Activated T-helper 2 cell treated with anti-CD3 and anti-CD28 coated beads, Interferon-gamma antibody, Interleukin-2, Interleukin-4, amounts not matched to agents 10 μg/mL and 5 μg/mL and 100 μg/mL, durations not matched to agents 14 hours and 24 hours and 36 hours (primary cell): ENCODE results near the gene STK32B. TPM values are rescaled to one million over a fixed set of nuclear protein-coding genes. Genes with fewer than 3 reads are reported as not detected.
"Not testable (repeated sequence)": the region's sequence is repeated elsewhere in the genome, so short reads cannot be mapped to it uniquely, and the experiment has no call there.

Source experiments
- DNase-seq: peaks from one replicate; pipeline ENCODE4 v3.0.0; 2021; ENCODE audit warnings: low spot score
- H3K27ac Mint-ChIP-seq: one replicate; pipeline ENCODE4 v1.8.0; 2021; ENCODE audit warnings: mixed read lengths
- H3K27me3 Mint-ChIP-seq: one replicate; pipeline ENCODE4 v1.8.0; 2021; ENCODE audit warnings: low read depth, mixed read lengths
- H3K36me3 Mint-ChIP-seq: one replicate; pipeline ENCODE4 v1.8.0; 2021; ENCODE audit warnings: low read depth, mixed read lengths
- H3K4me1 Mint-ChIP-seq: one replicate; pipeline ENCODE4 v1.8.0; 2021; ENCODE audit warnings: low read depth, mixed read lengths
- H3K4me3 Mint-ChIP-seq: one replicate; pipeline ENCODE4 v1.8.0; 2021; ENCODE audit warnings: low read depth, mild to moderate bottlenecking, moderate library complexity, mixed read lengths
- H3K9me3 Mint-ChIP-seq: one replicate; pipeline ENCODE4 v1.8.0; 2021; ENCODE audit warnings: mixed read lengths
- intact Hi-C: fragments of 100-400 bp; cut with micrococcal nuclease; formaldehyde crosslinking; loops from one replicate; pipeline ENCODE4 v1.15.1; 2023
- total RNA-seq: library from RNA; stranded (reverse); gene quantifications from 2 replicates; pipeline ENCODE4 v1.2.3, GENCODE V29; 2022

The STK32B gene
- total RNA-seq, 1 donor from 2014 or later: not detected

- intact Hi-C loops: no loop called here
- no peak overlapping the region for H3K4me3 Mint-ChIP-seq
- no peaks in the 10 kb centered on the region for H3K4me1 Mint-ChIP-seq
- H3K9me3 Mint-ChIP-seq: peaks cover 4% of the 10 kb centered on the region
- DNase-seq: no peak
- H3K27ac Mint-ChIP-seq: no peak overlapping the region
- H3K27me3 Mint-ChIP-seq: no peaks in the 10 kb centered on the region
- no peaks in the 10 kb centered on the region for H3K36me3 Mint-ChIP-seq
Measured at GRCh38 chr4:5166377-5166776, 115.1 kb downstream of the STK32B start.

- Mint-ChIP-seq H3K9me3 (peaks cover 4% of the 10 kb centered on the region), H3K4me3 (no peak overlapping the region), H3K36me3 (no peaks in the 10 kb centered on the region), H3K4me1 (no peaks in the 10 kb centered on the region), H3K27me3 (no peaks in the 10 kb centered on the region), H3K27ac (no peak overlapping the region)
- intact Hi-C loops: no loop called here
- DNase-seq: no peak
Measured at GRCh38 chr4:5168891-5169290, 117.6 kb downstream of the STK32B start.

GRCh38 chr4:5175836-5176235 is 124.6 kb downstream of the STK32B start:
- H3K27me3 Mint-ChIP-seq, H3K36me3 Mint-ChIP-seq, H3K9me3 Mint-ChIP-seq, H3K27ac Mint-ChIP-seq, DNase-seq, H3K4me1 Mint-ChIP-seq, H3K4me3 Mint-ChIP-seq, intact Hi-C loops: not testable (repeated sequence)

GRCh38 chr4:5184606-5185005 is 133.3 kb downstream of the STK32B start:
- intact Hi-C loops: no loop called here
- DNase-seq: no peak
- no peaks in the 10 kb centered on the region for H3K4me1 Mint-ChIP-seq

GRCh38 chr4:5185551-5185950 is 134.3 kb downstream of the STK32B start:
- H3K27ac Mint-ChIP-seq: no peak overlapping the region
- H3K9me3 Mint-ChIP-seq: no peaks in the 10 kb centered on the region
- H3K4me1 Mint-ChIP-seq: no peaks in the 10 kb centered on the region
- no peaks in the 10 kb centered on the region for H3K36me3 Mint-ChIP-seq
- no peak overlapping the region for H3K4me3 Mint-ChIP-seq
- no peak for DNase-seq
- no peaks in the 10 kb centered on the region for H3K27me3 Mint-ChIP-seq
- intact Hi-C loops: no loop called here

More at GRCh38 chr4:5184606-5185005, 133.3 kb downstream of the STK32B start:
- H3K9me3 Mint-ChIP-seq: no peaks in the 10 kb centered on the region
- H3K4me3 Mint-ChIP-seq: no peak overlapping the region
- H3K36me3 Mint-ChIP-seq: no peaks in the 10 kb centered on the region
- no peak overlapping the region for H3K27ac Mint-ChIP-seq
- H3K27me3 Mint-ChIP-seq: no peaks in the 10 kb centered on the region

- intact Hi-C loops: no loop called here
- no peak for DNase-seq
- H3K27ac Mint-ChIP-seq: no peak overlapping the region
Measured at GRCh38 chr4:5186271-5187064, 135.2 kb downstream of the STK32B start.

GRCh38 chr4:5188130-5188529 is 136.8 kb downstream of the STK32B start:
- intact Hi-C loops: no loop called here
- H3K4me1 Mint-ChIP-seq: no peaks in the 10 kb centered on the region
- H3K27me3 Mint-ChIP-seq: no peaks in the 10 kb centered on the region

More at GRCh38 chr4:5186271-5187064, 135.2 kb downstream of the STK32B start:
- Mint-ChIP-seq H3K9me3 (no peaks in the 10 kb centered on the region), H3K4me3 (no peak overlapping the region), H3K36me3 (no peaks in the 10 kb centered on the region), H3K27me3 (no peaks in the 10 kb centered on the region), H3K4me1 (no peaks in the 10 kb centered on the region)

GRCh38 chr4:5191831-5192230 is 140.6 kb downstream of the STK32B start:
- Mint-ChIP-seq H3K4me1 (no peaks in the 10 kb centered on the region), H3K9me3 (no peaks in the 10 kb centered on the region), H3K27ac (no peak overlapping the region), H3K4me3 (no peak overlapping the region), H3K27me3 (no peaks in the 10 kb centered on the region), H3K36me3 (no peaks in the 10 kb centered on the region)
- intact Hi-C loops: no loop called here
- no peak for DNase-seq

More at GRCh38 chr4:5188130-5188529, 136.8 kb downstream of the STK32B start:
- H3K9me3 Mint-ChIP-seq: no peaks in the 10 kb centered on the region
- H3K36me3 Mint-ChIP-seq: no peaks in the 10 kb centered on the region
- no peak overlapping the region for H3K4me3 Mint-ChIP-seq
- no peak for DNase-seq
- H3K27ac Mint-ChIP-seq: no peak overlapping the region

- Mint-ChIP-seq H3K27ac (no peak overlapping the region), H3K36me3 (no peaks in the 10 kb centered on the region), H3K4me1 (no peaks in the 10 kb centered on the region), H3K9me3 (no peaks in the 10 kb centered on the region), H3K4me3 (no peak overlapping the region), H3K27me3 (no peaks in the 10 kb centered on the region)
- intact Hi-C loops: no loop called here
- no peak for DNase-seq
Measured at GRCh38 chr4:5192271-5192670, 141.0 kb downstream of the STK32B start.

- H3K4me3 Mint-ChIP-seq: no peak overlapping the region
- H3K9me3 Mint-ChIP-seq: no peaks in the 10 kb centered on the region
- no peaks in the 10 kb centered on the region for H3K27me3 Mint-ChIP-seq
- no peak for DNase-seq
- intact Hi-C loops: no loop called here
- no peak overlapping the region for H3K27ac Mint-ChIP-seq
- H3K4me1 Mint-ChIP-seq: no peaks in the 10 kb centered on the region
- H3K36me3 Mint-ChIP-seq: no peaks in the 10 kb centered on the region
Measured at GRCh38 chr4:5192678-5193077, 141.4 kb downstream of the STK32B start.

GRCh38 chr4:5198656-5199541 is 147.6 kb downstream of the STK32B start:
- Mint-ChIP-seq H3K27ac (no peak overlapping the region), H3K27me3 (no peaks in the 10 kb centered on the region), H3K4me1 (no peaks in the 10 kb centered on the region), H3K4me3 (no peak overlapping the region), H3K9me3 (no peaks in the 10 kb centered on the region), H3K36me3 (no peaks in the 10 kb centered on the region)
- DNase-seq: no peak
- intact Hi-C loops: no loop called here

GRCh38 chr4:5199912-5200311 is 148.6 kb downstream of the STK32B start:
- Mint-ChIP-seq H3K4me3 (no peak overlapping the region), H3K36me3 (no peaks in the 10 kb centered on the region), H3K27ac (no peak overlapping the region), H3K9me3 (no peaks in the 10 kb centered on the region), H3K27me3 (no peaks in the 10 kb centered on the region), H3K4me1 (no peaks in the 10 kb centered on the region)
- intact Hi-C loops: no loop called here
- no peak for DNase-seq

- Mint-ChIP-seq H3K27ac (no peak overlapping the region), H3K4me3 (no peak overlapping the region), H3K4me1 (no peaks in the 10 kb centered on the region), H3K36me3 (no peaks in the 10 kb centered on the region), H3K27me3 (no peaks in the 10 kb centered on the region), H3K9me3 (no peaks in the 10 kb centered on the region)
- DNase-seq: no peak
- intact Hi-C loops: no loop called here
Measured at GRCh38 chr4:5200513-5200912, 149.2 kb downstream of the STK32B start.
